Measurements from ENCODE around the gene SLC5A7. TPM values are rescaled to one million over a fixed set of nuclear protein-coding genes. Genes with fewer than 3 reads are reported as not detected.

Gene SLC5A7
- polyA plus RNA-seq, 1 donor from 2014 or later: not detected

DNA sequence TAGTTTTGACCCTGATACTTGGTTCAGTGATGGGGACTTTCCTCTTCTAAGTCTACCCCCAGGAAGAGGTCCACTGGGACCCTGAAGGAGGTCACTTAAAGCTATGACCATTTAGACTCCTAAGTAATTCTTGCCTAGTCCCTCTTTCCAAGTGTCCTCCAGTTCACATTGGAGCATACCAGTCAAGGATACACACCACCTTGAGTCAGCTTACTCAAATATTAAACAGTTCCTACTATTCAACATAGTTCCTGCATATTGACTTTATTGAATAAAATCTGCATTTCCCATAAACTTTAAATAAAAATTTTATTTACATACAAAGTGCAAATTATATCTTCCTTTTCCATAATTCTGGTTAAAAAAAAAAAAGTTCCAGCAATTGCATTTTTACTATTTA, 36.3 kb downstream of the SLC5A7 start:
- Histone ChIP-seq H3K27me3 (ENCODE audit: insufficient read depth, low read depth, low read length) (no peaks in the 10 kb centered on the region), H3K79me2 (replicated peaks; ENCODE audit: insufficient read depth, low read length) (no peaks in the 10 kb centered on the region), H3K9me3 (ENCODE audit: low read length) (no peaks in the 10 kb centered on the region), H3K9me2 (ENCODE audit: insufficient read depth, low read length) (no peaks in the 10 kb centered on the region), H2AFZ (ENCODE audit: low read depth, low read length) (no peak overlapping the region), H3K36me3 (ENCODE audit: insufficient read depth, low read length) (no peaks in the 10 kb centered on the region), H3K9ac (ENCODE audit: low read length) (no peak overlapping the region), H3K27ac (ENCODE audit: low read length) (no peak overlapping the region), H3K4me2 (ENCODE audit: low read length) (no peak overlapping the region), H4K20me1 (ENCODE audit: insufficient read depth) (no peaks in the 10 kb centered on the region), H3K4me3 (ENCODE audit: low read length) (no peak overlapping the region), H3F3A (ENCODE audit: insufficient read depth, low read length, poor library complexity, severe bottlenecking) (no peaks in the 10 kb centered on the region)
- TF ChIP-seq MXI1 (conservative IDR thresholded peaks at IDR 0.05; ENCODE audit: poor library complexity, severe bottlenecking) (no peak), EZH2 (IDR thresholded peaks at IDR 0.05; ENCODE audit: borderline replicate concordance, insufficient read depth, low read length, poor library complexity, severe bottlenecking) (no peak), EP300 (conservative IDR thresholded peaks at IDR 0.05; ENCODE audit: poor library complexity, severe bottlenecking) (no peak), SMC3 (conservative IDR thresholded peaks at IDR 0.05; ENCODE audit: poor library complexity) (no peak), TAF1 (IDR thresholded peaks at IDR 0.05; ENCODE audit: low read depth) (no peak), RAD21 (conservative IDR thresholded peaks at IDR 0.05) (no peak), POLR2AphosphoS5 (IDR thresholded peaks at IDR 0.05) (no peak)
- TF ChIP-seq, protein P1, sequence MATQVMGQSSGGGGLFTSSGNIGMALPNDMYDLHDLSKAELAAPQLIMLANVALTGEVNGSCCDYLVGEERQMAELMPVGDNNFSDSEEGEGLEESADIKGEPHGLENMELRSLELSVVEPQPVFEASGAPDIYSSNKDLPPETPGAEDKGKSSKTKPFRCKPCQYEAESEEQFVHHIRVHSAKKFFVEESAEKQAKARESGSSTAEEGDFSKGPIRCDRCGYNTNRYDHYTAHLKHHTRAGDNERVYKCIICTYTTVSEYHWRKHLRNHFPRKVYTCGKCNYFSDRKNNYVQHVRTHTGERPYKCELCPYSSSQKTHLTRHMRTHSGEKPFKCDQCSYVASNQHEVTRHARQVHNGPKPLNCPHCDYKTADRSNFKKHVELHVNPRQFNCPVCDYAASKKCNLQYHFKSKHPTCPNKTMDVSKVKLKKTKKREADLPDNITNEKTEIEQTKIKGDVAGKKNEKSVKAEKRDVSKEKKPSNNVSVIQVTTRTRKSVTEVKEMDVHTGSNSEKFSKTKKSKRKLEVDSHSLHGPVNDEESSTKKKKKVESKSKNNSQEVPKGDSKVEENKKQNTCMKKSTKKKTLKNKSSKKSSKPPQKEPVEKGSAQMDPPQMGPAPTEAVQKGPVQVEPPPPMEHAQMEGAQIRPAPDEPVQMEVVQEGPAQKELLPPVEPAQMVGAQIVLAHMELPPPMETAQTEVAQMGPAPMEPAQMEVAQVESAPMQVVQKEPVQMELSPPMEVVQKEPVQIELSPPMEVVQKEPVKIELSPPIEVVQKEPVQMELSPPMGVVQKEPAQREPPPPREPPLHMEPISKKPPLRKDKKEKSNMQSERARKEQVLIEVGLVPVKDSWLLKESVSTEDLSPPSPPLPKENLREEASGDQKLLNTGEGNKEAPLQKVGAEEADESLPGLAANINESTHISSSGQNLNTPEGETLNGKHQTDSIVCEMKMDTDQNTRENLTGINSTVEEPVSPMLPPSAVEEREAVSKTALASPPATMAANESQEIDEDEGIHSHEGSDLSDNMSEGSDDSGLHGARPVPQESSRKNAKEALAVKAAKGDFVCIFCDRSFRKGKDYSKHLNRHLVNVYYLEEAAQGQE (IDR thresholded peaks at IDR 0.05; ENCODE audit: borderline replicate concordance): no peak
- TF ChIP-seq, protein P2, sequence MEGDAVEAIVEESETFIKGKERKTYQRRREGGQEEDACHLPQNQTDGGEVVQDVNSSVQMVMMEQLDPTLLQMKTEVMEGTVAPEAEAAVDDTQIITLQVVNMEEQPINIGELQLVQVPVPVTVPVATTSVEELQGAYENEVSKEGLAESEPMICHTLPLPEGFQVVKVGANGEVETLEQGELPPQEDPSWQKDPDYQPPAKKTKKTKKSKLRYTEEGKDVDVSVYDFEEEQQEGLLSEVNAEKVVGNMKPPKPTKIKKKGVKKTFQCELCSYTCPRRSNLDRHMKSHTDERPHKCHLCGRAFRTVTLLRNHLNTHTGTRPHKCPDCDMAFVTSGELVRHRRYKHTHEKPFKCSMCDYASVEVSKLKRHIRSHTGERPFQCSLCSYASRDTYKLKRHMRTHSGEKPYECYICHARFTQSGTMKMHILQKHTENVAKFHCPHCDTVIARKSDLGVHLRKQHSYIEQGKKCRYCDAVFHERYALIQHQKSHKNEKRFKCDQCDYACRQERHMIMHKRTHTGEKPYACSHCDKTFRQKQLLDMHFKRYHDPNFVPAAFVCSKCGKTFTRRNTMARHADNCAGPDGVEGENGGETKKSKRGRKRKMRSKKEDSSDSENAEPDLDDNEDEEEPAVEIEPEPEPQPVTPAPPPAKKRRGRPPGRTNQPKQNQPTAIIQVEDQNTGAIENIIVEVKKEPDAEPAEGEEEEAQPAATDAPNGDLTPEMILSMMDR (IDR thresholded peaks at IDR 0.05; ENCODE audit: poor library complexity, severe bottlenecking): no peak

DNA sequence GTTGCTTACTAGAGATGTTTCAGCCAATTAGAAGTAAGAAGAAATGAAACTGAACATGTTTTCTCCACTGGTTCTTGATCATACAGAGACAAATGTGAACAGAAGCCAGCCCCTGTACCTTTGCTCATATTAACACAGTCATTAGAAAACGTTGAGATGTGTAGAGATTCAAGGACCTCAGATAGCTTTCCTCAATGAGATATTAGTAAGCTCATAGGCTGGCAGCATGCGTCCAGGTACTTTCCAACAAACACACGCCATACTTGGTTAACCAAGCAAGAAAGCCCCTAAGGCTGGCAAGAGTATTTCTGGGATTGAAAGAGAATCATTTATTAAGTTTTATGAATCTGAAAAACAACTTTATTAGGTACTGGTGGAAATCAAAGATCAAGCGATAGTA, 37.5 kb downstream of the SLC5A7 start:
- H3K4me2 ChIP-seq (ENCODE audit: low read length): no peak overlapping the region
- TF ChIP-seq RAD21 (conservative IDR thresholded peaks at IDR 0.05) (no peak), TAF1 (IDR thresholded peaks at IDR 0.05; ENCODE audit: low read depth) (no peak), MXI1 (conservative IDR thresholded peaks at IDR 0.05; ENCODE audit: poor library complexity, severe bottlenecking) (no peak), EZH2 (IDR thresholded peaks at IDR 0.05; ENCODE audit: borderline replicate concordance, insufficient read depth, low read length, poor library complexity, severe bottlenecking) (no peak), EP300 (conservative IDR thresholded peaks at IDR 0.05; ENCODE audit: poor library complexity, severe bottlenecking) (no peak), POLR2AphosphoS5 (IDR thresholded peaks at IDR 0.05) (no peak), SMC3 (conservative IDR thresholded peaks at IDR 0.05; ENCODE audit: poor library complexity) (no peak)
- TF ChIP-seq, protein P2 (IDR thresholded peaks at IDR 0.05; ENCODE audit: poor library complexity, severe bottlenecking): no peak
- TF ChIP-seq, protein P1 (IDR thresholded peaks at IDR 0.05; ENCODE audit: borderline replicate concordance): no peak
- H3K27me3 ChIP-seq (ENCODE audit: insufficient read depth, low read depth, low read length): no peaks in the 10 kb centered on the region
- H3K9ac ChIP-seq (ENCODE audit: low read length): no peak overlapping the region
- no peaks in the 10 kb centered on the region for H3K9me2 ChIP-seq (ENCODE audit: insufficient read depth, low read length)
- no peak overlapping the region for H3K27ac ChIP-seq (ENCODE audit: low read length)
- H3K79me2 ChIP-seq (replicated peaks; ENCODE audit: insufficient read depth, low read length): no peaks in the 10 kb centered on the region
- H4K20me1 ChIP-seq (ENCODE audit: insufficient read depth): no peaks in the 10 kb centered on the region
- H2AFZ ChIP-seq (ENCODE audit: low read depth, low read length): no peak overlapping the region
- H3K4me3 ChIP-seq (ENCODE audit: low read length): no peak overlapping the region
- H3K36me3 ChIP-seq (ENCODE audit: insufficient read depth, low read length): no peaks in the 10 kb centered on the region
- no peaks in the 10 kb centered on the region for H3K9me3 ChIP-seq (ENCODE audit: low read length)
- no peaks in the 10 kb centered on the region for H3F3A ChIP-seq (ENCODE audit: insufficient read depth, low read length, poor library complexity, severe bottlenecking)
